CD14-positive monocyte (primary cell): Measurements from ENCODE around the gene NEXMIF. TPM values are rescaled to one million over a fixed set of nuclear protein-coding genes. Genes with fewer than 3 reads are reported as not detected.

Experiments
- DNase-seq, 3 donors: peaks; one replicate each; pipeline ENCODE4 v3.0.0-alpha.2; 2011 to 2022
- H2AFZ ChIP-seq: 2 replicates; pipeline ENCODE4 v1.6.0; 2012; ENCODE audit warnings: mild to moderate bottlenecking, low read depth, low read length, inconsistent platforms; ENCODE audit not compliant: insufficient read depth, poor library complexity, severe bottlenecking
- H3K27ac ChIP-seq, 2 donors: 1 replicate in 1 of 2; 2 replicates in 1 of 2; pipeline ENCODE4 v1.5.1; 2012 to 2013; ENCODE audit warnings: low read length in 2 of 2, control low read depth in 1 of 2, inconsistent platforms in 1 of 2, low read depth in 1 of 2, mild to moderate bottlenecking in 1 of 2
- H3K27me3 ChIP-seq, 2 donors: one replicate each; pipeline versions ENCODE4 v1.6.0 to v1.6.1; 2011 to 2013; ENCODE audit warnings: low read length in 2 of 2; ENCODE audit not compliant: control insufficient read depth in 2 of 2, insufficient read depth in 2 of 2
- H3K36me3 ChIP-seq, 2 donors: replicated peaks in 1 of 2; 1 replicate in 1 of 2; 2 replicates in 1 of 2; pipeline versions ENCODE4 v1.5.1 to v1.6.1; 2012 to 2013; ENCODE audit warnings: low read length in 2 of 2, control low read depth in 1 of 2, inconsistent platforms in 1 of 2, mild to moderate bottlenecking in 1 of 2; ENCODE audit not compliant: insufficient read depth in 2 of 2, control insufficient read depth in 1 of 2
- H3K4me1 ChIP-seq, 2 donors: 1 replicate in 1 of 2; 2 replicates in 1 of 2; pipeline versions ENCODE4 v1.5.1 to v1.6.1; 2012 to 2013; ENCODE audit warnings: low read length in 2 of 2, control low read depth in 1 of 2, inconsistent platforms in 1 of 2, mild to moderate bottlenecking in 1 of 2, moderate library complexity in 1 of 2; ENCODE audit not compliant: insufficient read depth in 2 of 2, control insufficient read depth in 1 of 2
- H3K4me2 ChIP-seq: replicated peaks from 2 replicates; pipeline ENCODE3; 2012; ENCODE audit warnings: low read length, moderate library complexity, mild to moderate bottlenecking; ENCODE audit not compliant: poor library complexity, severe bottlenecking; ENCODE audit errors: extremely low read depth
- H3K4me3 ChIP-seq, 3 experiments: fragments of 200-600 bp in 1 of 3; sonication (generic) in 1 of 3; replicated peaks in 1 of 3; 1 replicate in 2 of 3; 2 replicates in 1 of 3; pipeline ENCODE4 v1.5.1; 2011 to 2013; ENCODE audit warnings: low read length in 3 of 3, mild to moderate bottlenecking in 3 of 3, control low read depth in 2 of 3, low read depth in 2 of 3, inconsistent platforms in 1 of 3, moderate library complexity in 1 of 3
- H3K79me2 ChIP-seq: 2 replicates; pipeline ENCODE4 v1.6.0; 2012; ENCODE audit warnings: mild to moderate bottlenecking, control low read depth, inconsistent platforms, low read length, moderate library complexity; ENCODE audit not compliant: insufficient read depth
- H3K9ac ChIP-seq: 2 replicates; pipeline ENCODE4 v1.6.0; 2017; ENCODE audit warnings: low read length, mild to moderate bottlenecking; ENCODE audit not compliant: insufficient read depth, poor library complexity, severe bottlenecking
- H3K9me3 ChIP-seq, 2 donors: replicated peaks in 1 of 2; 1 replicate in 1 of 2; 2 replicates in 1 of 2; pipeline versions ENCODE4 v1.5.1 to v1.6.1; 2012 to 2013; ENCODE audit warnings: low read length in 2 of 2, control low read depth in 1 of 2; ENCODE audit not compliant: control insufficient read depth in 1 of 2, insufficient read depth in 1 of 2
- H4K20me1 ChIP-seq: 2 replicates; pipeline ENCODE4 v1.6.0; 2012; ENCODE audit warnings: mild to moderate bottlenecking, low read length, control low read depth, moderate library complexity; ENCODE audit not compliant: insufficient read depth
- H3K27ac Mint-ChIP-seq, 7 donors: one replicate each; pipeline ENCODE4 v1.8.0; 2020; ENCODE audit warnings: mild to moderate bottlenecking in 7 of 7, mixed read lengths in 7 of 7, moderate library complexity in 6 of 7, inconsistent platforms in 2 of 7
- H3K27me3 Mint-ChIP-seq, 3 donors: one replicate each; pipeline ENCODE4 v1.8.0; 2021 to 2022; ENCODE audit warnings: low read depth in 3 of 3, mild to moderate bottlenecking in 3 of 3, mixed read lengths in 3 of 3, moderate library complexity in 3 of 3, inconsistent platforms in 1 of 3
- H3K36me3 Mint-ChIP-seq, 2 donors: one replicate each; pipeline ENCODE4 v1.8.0; 2020; ENCODE audit warnings: mixed read lengths in 2 of 2, inconsistent platforms in 1 of 2, mild to moderate bottlenecking in 1 of 2
- H3K4me1 Mint-ChIP-seq: one replicate; pipeline ENCODE4 v1.8.0; 2020; ENCODE audit warnings: mild to moderate bottlenecking, mixed read lengths
- H3K4me3 Mint-ChIP-seq, 2 donors: one replicate each; pipeline ENCODE4 v1.8.0; 2020; ENCODE audit warnings: mild to moderate bottlenecking in 2 of 2, mixed read lengths in 2 of 2, moderate library complexity in 1 of 2
- H3K9me3 Mint-ChIP-seq, 7 donors: one replicate each; pipeline ENCODE4 v1.8.0; 2020 to 2022; ENCODE audit warnings: mixed read lengths in 7 of 7, mild to moderate bottlenecking in 6 of 7, moderate library complexity in 6 of 7, inconsistent platforms in 2 of 7
- CTCF ChIP-seq: fragments of 200-600 bp; IDR thresholded peaks from one replicate; pipeline ENCODE4 v1.8.0; 2022; ENCODE audit warnings: antibody characterized with exemption, mild to moderate bottlenecking
- WGBS: methylation state at CpG from one replicate; pipeline ENCODE4 v1.1.5; 2013; ENCODE audit warnings: missing lambda C conversion rate; ENCODE audit not compliant: insufficient coverage; 5-methylcytosine and 5-hydroxymethylcytosine counted together
- intact Hi-C, 2 donors: fragments of 100-400 bp; cut with micrococcal nuclease; formaldehyde crosslinking; loops; one replicate each; pipeline versions ENCODE4 v1.15.0 to v1.15.1; 2023
- polyA plus RNA-seq, 3 donors: library from polyadenylated mRNA; depleted of rRNA in 1 of 3; unstranded in 2 of 3; stranded (reverse) in 1 of 3; fragments of 300-500 nt in 2 of 3; fragments of >200 nt in 1 of 3; fragmentation: Illumina TruSeq in 2 of 3; gene quantifications; 1 replicate in 2 of 3; 2 replicates in 1 of 3; pipeline ENCODE4 v1.2.3, GENCODE V29; 2012 to 2021

NEXMIF gene
- polyA plus RNA-seq, 3 donors: not detected

GRCh38 chrX:74865725-74866124, 59.5 kb downstream of the NEXMIF start:
- Histone ChIP-seq H3K4me2 (no peak overlapping the region), H3K4me1 (no peaks in the 10 kb centered on the region), H4K20me1 (no peaks in the 10 kb centered on the region), H3K27ac (no peak overlapping the region), H2AFZ (no peak overlapping the region), H3K9ac (no peak overlapping the region), H3K36me3 (no peaks in the 10 kb centered on the region), H3K4me3 (no peak overlapping the region), H3K9me3 (peaks cover 13 to 28% of the 10 kb centered on the region in 2 donors), H3K79me2 (no peaks in the 10 kb centered on the region), H3K27me3 (no peaks in the 10 kb centered on the region)
- Mint-ChIP-seq H3K36me3 (no peaks in the 10 kb centered on the region), H3K9me3 (peaks cover 4 to 32% (median 14%) of the 10 kb centered on the region in 7 donors), H3K4me1 (no peaks in the 10 kb centered on the region), H3K27me3 (no peaks in the 10 kb centered on the region), H3K4me3 (no peak overlapping the region), H3K27ac (peak overlapping the region in 1 of 7 donors; percentile 54)
- TF ChIP-seq CTCF: no peak
- no peak for DNase-seq
- intact Hi-C loops: no loop called here
- no CpG with 5 or more reads among the region's 4 CpGs for WGBS

- intact Hi-C loops: no loop called here
- H3K27me3 Mint-ChIP-seq: peaks cover 0 to 1% (median 0%) of the 10 kb centered on the region in 3 donors
- no CpG with 5 or more reads among the region's 2 CpGs for WGBS
Measured at GRCh38 chrX:74853255-74853654, 72.0 kb downstream of the NEXMIF start.

More at GRCh38 chrX:74853255-74853654, 72.0 kb downstream of the NEXMIF start:
- Histone ChIP-seq H3K79me2 (no peaks in the 10 kb centered on the region), H3K27me3 (no peaks in the 10 kb centered on the region), H3K4me3 (no peak overlapping the region), H3K4me1 (no peaks in the 10 kb centered on the region), H3K9me3 (peaks cover 37 to 56% of the 10 kb centered on the region in 2 donors), H2AFZ (no peak overlapping the region), H3K36me3 (no peaks in the 10 kb centered on the region), H4K20me1 (no peaks in the 10 kb centered on the region), H3K27ac (no peak overlapping the region), H3K9ac (no peak overlapping the region), H3K4me2 (no peak overlapping the region)
- peaks cover 10 to 49% (median 26%) of the 10 kb centered on the region in 7 donors for H3K9me3 Mint-ChIP-seq
- TF ChIP-seq CTCF: no peak
- H3K27ac Mint-ChIP-seq: no peak overlapping the region
- DNase-seq: no peak
- no peak overlapping the region for H3K4me3 Mint-ChIP-seq
- H3K36me3 Mint-ChIP-seq: no peaks in the 10 kb centered on the region
- no peaks in the 10 kb centered on the region for H3K4me1 Mint-ChIP-seq
